HG02970 (cell line): ENCODE data around the gene STKLD1.
A peak's percentile ranks its signal among the peaks of the same experiment; 100 is the strongest.

Experiments
- ATAC-seq: cut with Tn5 transposase; IDR thresholded peaks from one replicate; pipeline ENCODE4 v1.9.1; 2021; ENCODE audit warnings: mild to moderate bottlenecking, moderate library complexity, moderate number of reproducible peaks; ENCODE audit not compliant: unreplicated experiment, low FRiP score

STKLD1 gene

GRCh38 chr9:133405508-133406438 lies 29.6 kb downstream of the STKLD1 start:
- ATAC-seq, result no peak

- ATAC-seq, result no peak
Measured at GRCh38 chr9:133406480-133407307, 30.5 kb downstream of the STKLD1 start.

DNA sequence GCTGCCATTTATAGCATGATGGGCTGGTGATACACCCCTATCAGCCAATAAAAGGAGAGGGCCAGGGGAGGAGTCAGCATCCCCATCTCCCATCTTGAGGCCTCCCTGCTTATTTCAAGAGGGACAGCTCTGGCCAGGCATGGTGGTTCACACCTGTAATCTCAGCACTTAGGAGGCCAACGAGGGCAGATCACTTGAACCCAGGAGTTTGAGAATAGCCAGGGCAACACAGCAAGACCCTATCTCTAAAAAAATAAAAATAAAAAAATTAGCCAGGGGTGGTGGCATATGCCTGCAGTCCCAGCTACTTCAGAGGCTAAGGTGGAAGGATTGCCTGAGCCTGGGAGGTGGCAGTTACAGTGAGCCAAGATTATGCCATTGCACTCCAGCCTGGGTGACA lies 31.9 kb downstream of the STKLD1 start:
- no peak for ATAC-seq

DNA sequence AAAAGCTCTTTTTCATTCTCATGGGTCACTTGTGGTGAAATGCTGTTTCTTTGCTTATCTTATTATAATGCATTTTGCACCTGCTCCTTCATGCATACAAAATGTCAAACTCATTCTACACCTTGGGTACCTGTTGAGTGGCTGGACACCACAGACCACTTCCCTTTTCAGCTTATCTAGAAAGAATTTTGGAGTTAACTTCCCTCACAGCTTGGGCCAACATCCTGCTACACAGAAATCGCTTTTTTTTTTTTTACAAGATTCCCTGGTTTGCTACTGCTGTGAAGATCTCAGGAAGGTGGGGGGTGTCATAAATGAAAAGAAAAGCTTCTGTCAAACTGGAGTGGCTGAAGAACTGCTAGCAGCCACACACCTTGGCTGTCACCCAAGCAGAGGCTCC lies 39.0 kb downstream of the STKLD1 start:
- ATAC-seq, result no peak

DNA sequence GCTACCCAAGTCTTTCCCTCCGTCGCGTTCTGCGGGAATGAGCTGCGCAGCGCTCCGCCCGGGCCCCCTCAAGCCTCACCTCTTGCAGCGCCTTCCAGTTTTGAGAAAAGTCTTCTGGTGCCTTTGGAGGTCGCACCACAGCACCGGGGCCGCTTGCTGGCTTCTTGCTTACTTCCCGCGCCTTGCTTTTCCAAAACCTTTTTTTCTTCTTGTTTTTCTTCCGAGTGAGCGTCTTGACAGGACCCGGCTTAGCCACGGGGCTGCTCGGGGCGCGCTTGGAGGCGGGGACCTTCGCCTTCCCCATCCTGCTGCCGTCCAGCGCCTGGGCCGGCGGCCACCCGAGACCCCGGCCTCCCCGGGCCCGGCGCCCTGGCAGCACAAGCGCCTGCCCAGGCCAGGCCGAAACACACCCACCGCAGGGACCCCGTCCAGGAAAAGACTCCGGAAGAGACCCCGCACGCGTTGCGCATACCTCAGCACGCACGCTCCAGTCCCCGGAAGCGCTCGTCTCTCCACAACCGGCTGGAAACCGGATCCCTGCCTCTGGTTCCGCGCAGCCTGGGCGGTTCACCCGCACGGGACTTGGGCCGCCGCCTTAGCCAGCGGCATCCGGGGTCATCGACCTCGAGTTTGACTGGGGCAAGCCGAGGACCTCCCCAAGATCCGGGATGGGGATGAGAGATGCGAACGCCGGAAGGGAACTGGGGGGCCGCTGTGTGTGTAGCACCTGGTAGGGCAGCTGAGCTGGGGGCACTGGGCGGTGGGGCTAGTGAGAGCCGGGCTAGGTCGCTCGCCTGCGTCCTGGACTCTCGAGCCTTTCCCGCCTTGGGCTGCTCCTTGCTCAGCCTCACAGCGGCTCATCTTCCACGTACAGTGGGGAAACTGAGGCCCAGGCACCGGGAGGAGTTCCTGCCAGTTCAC lies 41.6 kb downstream of the STKLD1 start, which contains the start of gene REXO4:
REXO4 (minus strand) TSS at position 470 of the 921 bp plus-strand sequence; CDS start at position 304, 166 bp downstream.
- peak; percentile 69 for ATAC-seq

- ATAC-seq, result no peak
Measured at GRCh38 chr9:133419005-133419404, 42.8 kb downstream of the STKLD1 start.

DNA sequence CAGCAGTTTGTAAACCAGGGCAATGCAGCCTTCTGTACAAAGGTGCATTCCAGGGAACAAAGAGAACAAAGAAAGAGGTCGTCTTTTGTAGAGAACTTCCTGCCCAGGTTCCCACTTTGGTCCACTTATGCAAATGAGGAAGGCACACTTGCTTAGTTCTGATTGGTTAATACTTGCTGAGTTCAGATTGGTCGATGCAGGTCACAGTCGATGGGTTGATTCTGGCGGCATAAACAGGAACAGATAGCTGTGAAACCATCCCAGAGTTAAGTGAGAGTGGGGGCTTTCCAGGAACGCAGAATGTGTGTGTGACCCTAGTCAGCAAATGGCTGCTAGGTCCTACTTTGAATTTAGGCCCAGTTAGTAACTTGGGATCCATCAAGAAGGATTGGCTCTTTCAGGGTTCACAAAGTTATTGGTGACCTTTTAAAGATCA lies 44.2 kb downstream of the STKLD1 start:
- no peak for ATAC-seq

DNA sequence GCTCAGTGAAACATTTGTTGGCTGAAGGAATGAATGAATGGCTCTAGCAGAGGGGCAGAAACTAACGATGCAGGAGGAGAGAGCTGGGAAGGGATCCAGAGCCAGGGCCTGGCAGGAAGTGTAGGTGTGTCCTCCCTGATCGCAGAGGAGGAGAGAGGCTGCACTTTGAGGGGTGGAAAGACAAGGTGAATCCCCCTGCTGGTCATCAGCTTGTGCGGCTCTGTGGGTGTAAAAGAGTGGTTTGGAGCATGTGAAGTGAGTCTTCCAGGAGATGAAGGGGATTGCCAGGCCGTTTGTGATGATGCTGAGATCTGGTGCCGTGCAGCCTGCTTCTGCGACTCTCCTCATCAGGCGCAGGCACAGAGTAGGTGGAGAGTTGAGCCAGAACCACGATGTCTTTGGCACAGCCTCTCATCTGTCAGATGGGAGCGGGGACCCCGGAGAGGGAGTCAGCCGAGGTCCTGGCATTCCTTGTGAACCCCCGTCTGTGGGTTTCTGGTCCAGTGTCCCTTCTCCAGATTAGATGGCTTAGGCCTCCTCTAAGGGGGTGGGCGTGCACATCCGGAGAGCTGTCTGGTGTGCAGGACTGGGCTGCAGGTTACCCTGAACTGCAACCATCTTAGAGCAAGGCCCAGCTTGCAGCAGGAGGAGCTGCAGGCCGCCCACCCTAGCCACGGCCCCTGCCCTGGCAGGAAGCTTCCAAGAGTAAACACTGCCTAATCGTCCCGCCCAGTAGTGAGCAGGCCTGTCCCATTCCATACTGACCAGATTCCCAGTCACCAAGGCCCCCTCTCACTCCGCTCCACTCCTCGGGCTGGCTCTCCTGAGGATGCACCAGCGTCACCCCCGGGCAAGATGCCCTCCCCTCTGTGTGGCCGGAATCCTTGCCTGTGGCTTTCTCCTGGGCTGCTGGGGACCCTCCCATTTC lies 45.7 kb downstream of the STKLD1 start, which contains the start of gene ADAMTS13:
ADAMTS13 (plus strand) TSS at position 753 of the 928 bp plus-strand sequence; CDS start at position 830, 77 bp downstream.
- no peak for ATAC-seq

- no peak for ATAC-seq
Measured at GRCh38 chr9:133423216-133423615, 47.0 kb downstream of the STKLD1 start.

DNA sequence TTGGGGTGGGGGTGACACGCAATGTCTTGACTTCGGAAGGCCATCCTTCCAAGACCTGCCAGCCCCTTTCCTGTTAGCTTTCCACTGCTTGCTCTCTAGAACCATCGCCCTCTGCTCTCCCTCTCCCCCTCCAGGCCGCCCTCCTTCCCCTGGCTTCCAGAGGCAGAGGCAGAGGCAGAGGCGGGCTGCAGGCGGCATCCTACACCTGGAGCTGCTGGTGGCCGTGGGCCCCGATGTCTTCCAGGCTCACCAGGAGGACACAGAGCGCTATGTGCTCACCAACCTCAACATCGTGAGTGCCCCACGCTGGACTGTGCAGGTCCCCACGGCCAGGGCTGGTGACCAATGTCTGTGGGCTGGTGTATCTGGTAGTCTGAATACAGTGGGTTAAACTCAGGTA lies 48.0 kb downstream of the STKLD1 start:
- no peak for ATAC-seq

- ATAC-seq, result no peak
Measured at GRCh38 chr9:133425049-133425632, 49.0 kb downstream of the STKLD1 start.

- no peak for ATAC-seq
Measured at GRCh38 chr9:133426011-133426410, 49.8 kb downstream of the STKLD1 start.

- no peak for ATAC-seq
Measured at GRCh38 chr9:133427658-133428348, 51.6 kb downstream of the STKLD1 start.

DNA sequence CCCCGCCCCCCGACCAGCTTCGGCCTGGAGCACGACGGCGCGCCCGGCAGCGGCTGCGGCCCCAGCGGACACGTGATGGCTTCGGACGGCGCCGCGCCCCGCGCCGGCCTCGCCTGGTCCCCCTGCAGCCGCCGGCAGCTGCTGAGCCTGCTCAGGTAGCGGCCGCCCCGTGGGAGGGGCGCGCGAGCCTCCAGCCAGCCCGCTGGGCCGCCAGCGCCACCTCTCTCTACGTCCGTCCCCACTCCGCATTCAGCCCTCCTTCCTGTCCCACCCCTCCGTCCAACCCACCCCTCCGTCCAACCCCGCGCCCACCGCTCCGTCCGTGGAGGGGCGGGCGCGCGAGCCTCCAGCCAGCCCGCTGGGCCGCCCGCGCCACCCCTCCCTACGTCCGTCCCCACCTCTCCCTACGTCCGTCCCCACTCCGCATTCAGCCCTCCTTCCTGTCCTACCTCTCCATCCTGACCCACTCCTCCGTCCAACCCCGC lies 52.5 kb downstream of the STKLD1 start:
- ATAC-seq, result no peak

- ATAC-seq, result no peak
Measured at GRCh38 chr9:133429214-133429613, 53.0 kb downstream of the STKLD1 start.

GRCh38 chr9:133429641-133430161 lies 53.5 kb downstream of the STKLD1 start:
- no peak for ATAC-seq

DNA sequence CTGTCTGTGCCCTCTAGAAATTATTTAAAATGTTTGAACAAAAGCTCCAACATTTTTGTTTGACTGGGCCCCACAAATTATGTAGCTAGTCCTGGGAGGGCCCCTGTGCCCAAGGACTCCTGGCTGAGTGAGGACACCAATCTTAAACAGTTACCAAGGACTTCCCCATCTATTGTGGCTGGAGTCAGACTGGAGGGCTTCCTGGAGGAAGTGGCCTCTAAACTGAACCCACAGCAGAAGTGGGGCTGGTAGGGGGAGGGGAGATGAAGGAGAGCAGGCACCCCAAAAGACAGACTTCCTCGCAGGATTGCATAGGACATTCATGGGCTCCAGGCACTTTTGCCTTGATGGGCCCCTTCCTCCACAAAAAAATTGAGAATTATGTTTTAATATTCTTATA lies 54.1 kb downstream of the STKLD1 start:
- no peak for ATAC-seq
